Tracheal epithelial cell (primary cell): ENCODE results near the gene EFNA2. TPM values are rescaled to one million over a fixed set of nuclear protein-coding genes. Genes with fewer than 3 reads are reported as not detected.

ENCODE experiments used
- total RNA-seq: library from RNA; depleted of rRNA; stranded (reverse); fragments of >200 nt; gene quantifications from 2 replicates; pipeline ENCODE4 v1.2.1, GENCODE V29; 2014

Gene EFNA2
- not detected in 2 replicates for total RNA-seq

GRCh38 chr19:1285737-1286360 lies at the start of gene EFNA2:
Gene EFNA2 (plus strand): TSS chr19:1285873. CDS start chr19:1286169, 296 bp downstream.

GRCh38 chr19:1237754-1238368 lies 47.8 kb upstream of the EFNA2 start, which contains the start of gene CBARP:
Gene CBARP (minus strand): TSS chr19:1238005. CDS start chr19:1236100, 1,905 bp downstream.

DNA sequence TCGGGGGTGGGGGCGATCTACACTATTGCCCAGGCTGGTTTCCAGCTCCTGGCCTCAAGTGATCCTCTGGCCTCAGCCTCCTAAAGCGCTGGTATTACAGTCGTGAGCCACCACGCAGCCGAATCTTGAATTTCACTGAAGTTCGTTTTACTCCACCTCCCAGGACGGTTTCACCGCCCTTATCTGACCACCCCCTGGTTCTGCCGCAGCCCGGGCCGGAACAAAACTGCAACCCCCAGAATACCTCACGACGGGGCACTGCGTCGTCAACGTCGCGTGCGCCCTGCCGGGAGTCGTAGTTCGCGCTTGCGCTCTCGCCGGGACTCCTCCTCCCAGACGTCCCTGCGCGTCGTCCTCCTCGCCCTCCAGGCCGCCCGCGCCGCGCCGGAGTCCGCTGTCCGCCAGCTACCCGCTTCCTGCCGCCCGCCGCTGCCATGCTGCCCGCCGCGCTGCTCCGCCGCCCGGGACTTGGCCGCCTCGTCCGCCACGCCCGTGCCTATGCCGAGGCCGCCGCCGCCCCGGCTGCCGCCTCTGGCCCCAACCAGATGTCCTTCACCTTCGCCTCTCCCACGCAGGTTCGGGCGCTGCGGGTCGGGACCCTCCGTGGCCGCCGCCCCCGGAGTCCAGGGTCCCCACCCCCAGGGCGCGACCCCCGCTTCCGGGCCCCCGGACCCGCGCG lies 44.1 kb upstream of the EFNA2 start, which contains the start of gene ATP5F1D:
ATP5F1D (plus strand) TSS at position 335 of the 679 bp plus-strand sequence; CDS start at position 435, 100 bp downstream.

GRCh38 chr19:1248139-1248785 lies 37.4 kb upstream of the EFNA2 start, which contains the start of gene MIDN:
Gene MIDN (plus strand): TSS chr19:1248583. CDS start chr19:1250297, 1,714 bp downstream.

DNA sequence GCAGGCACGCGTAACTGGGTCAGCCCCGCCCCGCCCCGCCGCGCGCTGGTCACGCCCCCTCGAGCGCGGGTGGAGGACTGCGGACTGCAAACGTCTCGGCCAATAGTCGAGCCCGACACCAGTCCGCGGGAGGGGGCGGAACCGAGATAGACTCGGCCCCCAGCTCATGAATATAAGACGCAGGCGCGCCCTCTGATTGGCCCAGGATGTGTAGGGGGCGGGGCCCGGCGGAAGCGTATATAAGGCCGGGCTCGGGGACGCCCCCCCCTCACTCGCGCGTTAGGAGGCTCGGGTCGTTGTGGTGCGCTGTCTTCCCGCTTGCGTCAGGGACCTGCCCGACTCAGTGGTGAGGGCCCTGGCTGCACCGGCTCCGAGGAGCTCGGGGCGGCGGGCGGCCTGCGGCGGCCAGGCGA lies 16.6 kb upstream of the EFNA2 start, which contains the start of gene CIRBP:
CIRBP (plus strand) TSS at position 268 of the 413 bp plus-strand sequence. CDS start 1,602 bp downstream, outside the sequence.

DNA sequence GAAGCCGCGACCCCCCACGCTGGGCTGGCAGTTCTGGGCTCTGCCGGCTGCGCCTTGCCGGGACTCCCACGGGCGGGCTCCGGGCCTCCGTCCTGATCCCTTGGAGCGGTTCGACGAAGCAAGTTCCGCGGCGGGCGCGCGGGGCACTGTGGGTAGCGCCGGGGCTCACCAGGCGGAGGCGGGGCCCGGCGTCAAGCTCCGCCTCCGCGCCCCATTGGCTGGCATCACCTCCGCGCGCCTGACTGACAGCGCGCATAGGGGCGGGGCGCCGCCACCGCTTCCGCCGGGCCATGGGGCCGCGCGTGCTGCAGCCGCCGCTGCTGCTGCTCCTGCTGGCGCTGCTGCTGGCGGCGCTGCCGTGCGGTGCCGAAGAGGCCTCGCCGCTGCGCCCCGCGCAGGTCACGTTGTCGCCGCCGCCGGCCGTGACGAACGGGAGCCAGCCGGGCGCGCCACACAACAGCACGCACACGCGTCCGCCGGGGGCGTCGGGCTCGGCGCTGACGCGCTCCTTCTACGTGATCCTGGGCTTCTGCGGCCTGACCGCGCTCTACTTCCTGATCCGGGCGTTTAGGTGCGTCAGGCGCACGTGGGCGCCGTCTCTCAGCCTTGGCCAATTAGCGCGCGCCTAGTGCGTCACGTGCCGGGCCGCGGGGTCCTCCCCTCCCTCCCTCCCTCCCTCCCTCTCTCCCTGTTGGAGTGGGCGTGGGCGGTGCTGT lies 10.3 kb upstream of the EFNA2 start, which contains the start of gene FAM174C:
FAM174C (plus strand) TSS at position 271 of the 716 bp plus-strand sequence; CDS start at position 291, 20 bp downstream.

Other genes with a start within 250 kb of the EFNA2 start
- 5.3 and 7.9 TPM in 2 replicates for gene ABCA7, start 245.8 kb upstream of the EFNA2 start, total RNA-seq
- gene ARHGAP45, start 218.7 kb upstream of the EFNA2 start, total RNA-seq, result 5.1 and 16.9 TPM in 2 replicates
- gene POLR2E, start 190.5 kb upstream of the EFNA2 start, total RNA-seq, result 47.7 and 55.9 TPM in 2 replicates
- gene GPX4, start 181.9 kb upstream of the EFNA2 start, total RNA-seq, result 444 and 452 TPM in 2 replicates
- 22.4 and 70.8 TPM in 2 replicates for gene SBNO2, start 111.6 kb upstream of the EFNA2 start, total RNA-seq
- gene STK11, start 80.1 kb upstream of the EFNA2 start, total RNA-seq, result 131 and 132 TPM in 2 replicates
- 4.0 and 7.5 TPM in 2 replicates for gene CBARP, start 47.9 kb upstream of the EFNA2 start, total RNA-seq
- gene ATP5F1D, start 44.1 kb upstream of the EFNA2 start, total RNA-seq, result 13.9 and 21.4 TPM in 2 replicates
- gene MIDN, start 37.3 kb upstream of the EFNA2 start, total RNA-seq, result 12.8 and 30.7 TPM in 2 replicates
- gene CIRBP, start 16.5 kb upstream of the EFNA2 start, total RNA-seq, result 114 and 137 TPM in 2 replicates
- gene FAM174C, start 10.3 kb upstream of the EFNA2 start, total RNA-seq, result 37.3 and 46.0 TPM in 2 replicates
- 104 and 113 TPM in 2 replicates for gene NDUFS7, start 98.0 kb downstream of the EFNA2 start, total RNA-seq
- gene GAMT, start 115.7 kb downstream of the EFNA2 start, total RNA-seq, result 25.4 and 48.9 TPM in 2 replicates
- gene DAZAP1, start 121.7 kb downstream of the EFNA2 start, total RNA-seq, result 76.1 and 80.6 TPM in 2 replicates
- 588 and 889 TPM in 2 replicates for gene RPS15, start 152.5 kb downstream of the EFNA2 start, total RNA-seq
- 0.21 and 0.24 TPM in 2 replicates for gene APC2, start 164.2 kb downstream of the EFNA2 start, total RNA-seq
- gene C19orf25, start 193.3 kb downstream of the EFNA2 start, total RNA-seq, result 33.7 and 37.8 TPM in 2 replicates
- 0.43 and 3.4 TPM in 2 replicates for gene PCSK4, start 204.5 kb downstream of the EFNA2 start, total RNA-seq
- 4.1 and 4.3 TPM in 2 replicates for gene REEP6, start 205.3 kb downstream of the EFNA2 start, total RNA-seq
- 4.5 and 8.9 TPM in 2 replicates for gene ADAMTSL5, start 227.1 kb downstream of the EFNA2 start, total RNA-seq
- gene PLK5, start 238.2 kb downstream of the EFNA2 start, total RNA-seq, result not detected in 2 replicates